HL-60 (cell line): Measurements from ENCODE around the gene ANO7.

Experiments used
- DNase-seq, 2 experiments: peaks; one replicate each; pipeline ENCODE4 v3.0.0-alpha.2; 2010 to 2020; ENCODE audit warnings: low read depth in 1 of 2, low spot score in 1 of 2
- H3K27ac ChIP-seq: fragments of 250-450 bp; sonication (Bioruptor Pico); replicated peaks from 2 replicates; pipeline ENCODE4 v1.5.1; 2020; ENCODE audit warnings: mild to moderate bottlenecking, moderate library complexity
- H3K27me3 ChIP-seq: fragments of 250-450 bp; sonication (Bioruptor Pico); 2 replicates; pipeline ENCODE4 v1.5.1; 2021; ENCODE audit warnings: mild to moderate bottlenecking, moderate library complexity; ENCODE audit not compliant: insufficient read depth, poor library complexity, severe bottlenecking
- H3K4me3 ChIP-seq: replicated peaks from 2 replicates; pipeline ENCODE4 v1.5.1; 2011; ENCODE audit warnings: mild to moderate bottlenecking, control low read depth, low read length; ENCODE audit not compliant: insufficient read depth
- CTCF ChIP-seq: IDR thresholded peaks from one replicate; pipeline ENCODE4 v1.5.1; 2011; ENCODE audit warnings: low read length, control low read depth, inconsistent platforms; ENCODE audit not compliant: insufficient read depth
- GABPA ChIP-seq: IDR thresholded peaks from 2 replicates; pipeline ENCODE4 v1.6.1; 2012; ENCODE audit warnings: low read depth
- POLR2AphosphoS5 ChIP-seq: IDR thresholded peaks from 2 replicates; pipeline ENCODE4 v1.6.1; 2012; ENCODE audit warnings: low read depth
- REST ChIP-seq: IDR thresholded peaks from 2 replicates; pipeline ENCODE4 v1.6.1; 2012; ENCODE audit warnings: low read depth; ENCODE audit not compliant: insufficient replicate concordance
- SPI1 ChIP-seq: IDR thresholded peaks from 2 replicates; pipeline ENCODE4 v1.6.1; 2012; ENCODE audit warnings: low read depth, mild to moderate bottlenecking, borderline replicate concordance
- long read RNA-seq: library from polyadenylated mRNA; unstranded; transcript quantifications from one replicate; pipeline ENCODE4 v2.0.0, GENCODE V29; 2020

The ANO7 gene, protein sequence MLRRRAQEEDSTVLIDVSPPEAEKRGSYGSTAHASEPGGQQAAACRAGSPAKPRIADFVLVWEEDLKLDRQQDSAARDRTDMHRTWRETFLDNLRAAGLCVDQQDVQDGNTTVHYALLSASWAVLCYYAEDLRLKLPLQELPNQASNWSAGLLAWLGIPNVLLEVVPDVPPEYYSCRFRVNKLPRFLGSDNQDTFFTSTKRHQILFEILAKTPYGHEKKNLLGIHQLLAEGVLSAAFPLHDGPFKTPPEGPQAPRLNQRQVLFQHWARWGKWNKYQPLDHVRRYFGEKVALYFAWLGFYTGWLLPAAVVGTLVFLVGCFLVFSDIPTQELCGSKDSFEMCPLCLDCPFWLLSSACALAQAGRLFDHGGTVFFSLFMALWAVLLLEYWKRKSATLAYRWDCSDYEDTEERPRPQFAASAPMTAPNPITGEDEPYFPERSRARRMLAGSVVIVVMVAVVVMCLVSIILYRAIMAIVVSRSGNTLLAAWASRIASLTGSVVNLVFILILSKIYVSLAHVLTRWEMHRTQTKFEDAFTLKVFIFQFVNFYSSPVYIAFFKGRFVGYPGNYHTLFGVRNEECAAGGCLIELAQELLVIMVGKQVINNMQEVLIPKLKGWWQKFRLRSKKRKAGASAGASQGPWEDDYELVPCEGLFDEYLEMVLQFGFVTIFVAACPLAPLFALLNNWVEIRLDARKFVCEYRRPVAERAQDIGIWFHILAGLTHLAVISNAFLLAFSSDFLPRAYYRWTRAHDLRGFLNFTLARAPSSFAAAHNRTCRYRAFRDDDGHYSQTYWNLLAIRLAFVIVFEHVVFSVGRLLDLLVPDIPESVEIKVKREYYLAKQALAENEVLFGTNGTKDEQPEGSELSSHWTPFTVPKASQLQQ
- long read RNA-seq, partial matches to known transcripts: 3 of 7 reads
- long read RNA-seq, other reads (novel, unspliced or antisense): 4 of 7 reads

DNA sequence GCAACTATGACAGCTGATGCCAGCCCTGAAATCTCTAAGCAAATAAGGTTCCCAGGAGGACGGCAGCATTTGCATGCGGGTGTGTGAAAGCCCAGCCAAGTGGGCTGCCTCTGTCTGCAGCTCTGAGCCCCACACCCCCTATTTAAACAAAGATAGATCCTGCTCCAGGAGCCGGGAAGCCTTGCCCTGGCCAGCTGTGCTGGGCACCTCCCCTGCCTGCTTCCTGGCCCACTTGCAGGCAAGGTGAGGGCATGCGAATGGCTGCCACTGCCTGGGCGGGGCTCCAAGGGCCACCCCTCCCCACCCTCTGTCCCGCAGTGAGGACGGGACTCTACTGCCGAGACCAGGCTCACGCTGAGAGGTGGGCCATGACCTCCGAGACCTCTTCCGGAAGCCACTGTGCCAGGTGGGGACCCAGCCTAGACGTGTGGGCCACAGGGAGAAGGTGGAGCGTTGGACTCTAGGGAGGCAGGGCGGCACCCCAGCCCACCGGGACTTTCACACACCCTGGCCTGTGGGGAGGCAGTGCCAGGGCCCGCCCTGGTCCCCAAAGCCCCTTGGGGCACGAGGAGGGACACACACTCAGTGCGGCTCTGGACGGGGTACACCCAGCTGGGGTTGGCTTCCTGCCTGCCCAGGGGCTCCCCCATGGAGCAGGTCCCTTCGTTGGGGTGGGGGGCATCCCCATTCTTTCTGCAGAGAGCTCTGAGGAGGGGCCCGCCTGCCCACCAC, at the start of gene ANO7:
ANO7 (plus strand) TSS at position 317 of the 732 bp plus-strand sequence. CDS start 1,387 bp downstream, outside the sequence.
- Histone ChIP-seq H3K4me3 (no peak within 1 kb of the TSS), H3K27me3 (no peaks in the 10 kb centered on the region), H3K27ac (no peak within 1 kb of the TSS)
- TF ChIP-seq REST (no peak), CTCF (no peak), GABPA (no peak), SPI1 (no peak), POLR2AphosphoS5 (no peak)
- no peak for DNase-seq

DNA sequence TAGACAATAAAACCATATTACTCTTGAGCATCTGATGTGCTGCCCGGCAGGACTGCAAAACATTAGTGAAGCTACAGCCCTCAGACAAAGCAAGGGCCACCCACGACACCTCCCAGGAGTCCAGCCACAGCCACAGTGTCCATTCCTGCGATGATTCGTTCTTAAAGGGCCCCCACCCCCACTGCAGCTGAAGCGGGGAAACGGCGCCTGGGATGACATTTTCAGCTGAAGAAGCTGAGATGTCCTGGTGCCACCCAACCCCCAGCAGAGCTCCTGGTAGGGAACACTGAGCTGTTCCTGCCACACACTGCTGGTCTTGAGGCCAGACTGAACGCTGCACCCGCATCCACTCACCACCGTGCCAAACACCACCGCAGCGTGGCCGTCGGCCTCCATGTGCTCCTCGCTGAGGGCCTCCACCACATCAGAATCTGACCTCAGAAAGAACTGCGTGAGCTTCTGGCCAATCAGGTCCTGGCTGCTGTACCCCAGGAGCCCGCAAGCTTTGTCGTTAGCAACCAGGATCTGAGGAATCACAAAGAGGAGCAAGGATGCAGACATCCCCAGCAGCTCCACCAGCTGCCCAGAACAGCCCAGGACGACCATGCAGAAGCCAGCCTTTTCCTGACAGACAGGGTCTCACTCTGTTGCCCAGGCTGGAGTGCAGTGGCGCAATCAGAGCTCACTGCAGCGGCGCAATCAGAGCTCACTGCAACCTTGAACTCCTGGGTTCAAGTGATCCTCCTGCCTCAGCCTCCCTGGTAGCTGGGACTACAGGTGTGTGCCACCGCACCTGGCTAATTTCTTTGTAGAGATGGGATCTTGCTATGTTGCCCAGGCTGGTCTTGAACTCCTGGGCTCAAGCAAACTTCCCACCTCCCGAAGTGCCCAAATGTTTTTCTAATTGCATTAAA, 48.7 kb upstream of the ANO7 start:
- no peaks in the 10 kb centered on the region for H3K27me3 ChIP-seq
- no peak for TF ChIP-seq GABPA
- TF ChIP-seq SPI1: no peak
- no peak overlapping the region for H3K4me3 ChIP-seq
- no peak for DNase-seq
- H3K27ac ChIP-seq: no peak overlapping the region

- Histone ChIP-seq H3K4me3 (no peak overlapping the region), H3K27ac (no peak overlapping the region), H3K27me3 (no peaks in the 10 kb centered on the region)
- no peak for DNase-seq
- no peak for TF ChIP-seq CTCF
- no peak for TF ChIP-seq GABPA
- no peak for TF ChIP-seq SPI1
- no peak for TF ChIP-seq REST
- no peak for TF ChIP-seq POLR2AphosphoS5
These were observed 48.0 kb upstream of the ANO7 start for GRCh38 chr2:241140445-241140840.
